Jurkat, Clone E6-1 (cell line): Measurements from ENCODE around the gene LASP1.

Experiments
- DNase-seq: peaks from one replicate; pipeline ENCODE4 v3.0.0-alpha.2; 2011; ENCODE audit warnings: low read depth, low spot score
- H3K4me3 ChIP-seq: 2 replicates; pipeline ENCODE4 v1.5.1; 2011; ENCODE audit warnings: mild to moderate bottlenecking, low read length, control low read depth, moderate library complexity

The LASP1 gene

GRCh38 chr17:38867968-38868816 lies 1.7 kb upstream of the LASP1 start:
- no peak for DNase-seq
- peak overlapping the region; percentile 94 for H3K4me3 ChIP-seq

GRCh38 chr17:38868817-38869525 lies 887 bp upstream of the LASP1 start:
- DNase-seq, result peak; percentile 87

GRCh38 chr17:38870259-38871165 lies 654 bp downstream of the LASP1 start:
- DNase-seq, result no peak
- peak overlapping the region; percentile 94 for H3K4me3 ChIP-seq

More at GRCh38 chr17:38868817-38869525, 887 bp upstream of the LASP1 start:
- H3K4me3 ChIP-seq, result peak overlapping the region; percentile 94

- DNase-seq, result no peak
- peak overlapping the region; percentile 94 for H3K4me3 ChIP-seq
These were observed 1.6 kb downstream of the LASP1 start for GRCh38 chr17:38871247-38872015.

GRCh38 chr17:38872027-38872511 lies 2.2 kb downstream of the LASP1 start:
- H3K4me3 ChIP-seq, result peak overlapping the region; percentile 94

GRCh38 chr17:38872671-38873385 lies 3.0 kb downstream of the LASP1 start:
- H3K4me3 ChIP-seq, result no peak overlapping the region
- DNase-seq, result no peak

More at GRCh38 chr17:38872027-38872511, 2.2 kb downstream of the LASP1 start:
- no peak for DNase-seq

GRCh38 chr17:38873640-38874380 lies 4.0 kb downstream of the LASP1 start:
- no peak for DNase-seq
- no peak overlapping the region for H3K4me3 ChIP-seq

GRCh38 chr17:38874505-38875400 lies 4.9 kb downstream of the LASP1 start:
- H3K4me3 ChIP-seq, result no peak overlapping the region
- DNase-seq, result no peak

- no peak for DNase-seq
- H3K4me3 ChIP-seq, result no peak overlapping the region
These were observed 5.7 kb downstream of the LASP1 start for GRCh38 chr17:38875477-38876075.

- H3K4me3 ChIP-seq, result no peak overlapping the region
- peak; percentile 87 for DNase-seq
These were observed 7.4 kb downstream of the LASP1 start for GRCh38 chr17:38877130-38877851.

GRCh38 chr17:38879878-38880665 lies 10.2 kb downstream of the LASP1 start:
- no peak overlapping the region for H3K4me3 ChIP-seq
- no peak for DNase-seq

- no peak overlapping the region for H3K4me3 ChIP-seq
- DNase-seq, result no peak
These were observed 11.8 kb downstream of the LASP1 start for GRCh38 chr17:38881600-38882191.

GRCh38 chr17:38882870-38883269 lies 13.0 kb downstream of the LASP1 start:
- H3K4me3 ChIP-seq, result no peak overlapping the region

More at GRCh38 chr17:38882870-38883269, 13.0 kb downstream of the LASP1 start:
- no peak for DNase-seq
